Stimulated activated memory B cell treated with anti-CD40 and anti-IgM and Interleukin-4, amounts not matched to agents 10 μg/mL and 1 μg/mL and 100 μg/mL, for 72 hours (primary cell): Measurements from ENCODE around the gene SRSF3.
"Not testable (repeated sequence)": the region's sequence is repeated elsewhere in the genome, so short reads cannot be mapped to it uniquely, and the experiment has no call there.

Experiments used
- ATAC-seq: fragments of 150-1000 bp; cut with Tn5 transposase; 2 replicates; pipeline ENCODE4 v1.10.0; 2021
- H3K27ac Mint-ChIP-seq: one replicate; pipeline ENCODE4 v1.8.0; 2022; ENCODE audit warnings: mild to moderate bottlenecking, mixed read lengths
- H3K27me3 Mint-ChIP-seq: one replicate; pipeline ENCODE4 v1.8.0; 2022; ENCODE audit warnings: mixed read lengths
- H3K36me3 Mint-ChIP-seq: one replicate; pipeline ENCODE4 v1.8.0; 2022; ENCODE audit warnings: mixed read lengths
- H3K4me1 Mint-ChIP-seq: one replicate; pipeline ENCODE4 v1.8.0; 2022; ENCODE audit warnings: mixed read lengths
- H3K4me3 Mint-ChIP-seq: one replicate; pipeline ENCODE4 v1.8.0; 2022; ENCODE audit warnings: mild to moderate bottlenecking, moderate library complexity, mixed read lengths
- H3K9me3 Mint-ChIP-seq: one replicate; pipeline ENCODE4 v1.8.0; 2022; ENCODE audit warnings: mixed read lengths

Gene SRSF3

GRCh38 chr6:36566418-36566905 is 27.7 kb upstream of the SRSF3 start:
- no peak for ATAC-seq
- Mint-ChIP-seq H3K4me3 (no peak overlapping the region), H3K4me1 (peaks cover 9% of the 10 kb centered on the region), H3K27ac (no peak overlapping the region), H3K36me3 (no peaks in the 10 kb centered on the region), H3K9me3 (no peaks in the 10 kb centered on the region), H3K27me3 (no peaks in the 10 kb centered on the region)

- Mint-ChIP-seq H3K27ac (no peak overlapping the region), H3K4me1 (peaks cover 9% of the 10 kb centered on the region), H3K27me3 (no peaks in the 10 kb centered on the region), H3K36me3 (no peaks in the 10 kb centered on the region), H3K9me3 (no peaks in the 10 kb centered on the region), H3K4me3 (no peak overlapping the region)
- peak; percentile 90 for ATAC-seq
Observed at GRCh38 chr6:36570264-36570663, 23.9 kb upstream of the SRSF3 start.

DNA sequence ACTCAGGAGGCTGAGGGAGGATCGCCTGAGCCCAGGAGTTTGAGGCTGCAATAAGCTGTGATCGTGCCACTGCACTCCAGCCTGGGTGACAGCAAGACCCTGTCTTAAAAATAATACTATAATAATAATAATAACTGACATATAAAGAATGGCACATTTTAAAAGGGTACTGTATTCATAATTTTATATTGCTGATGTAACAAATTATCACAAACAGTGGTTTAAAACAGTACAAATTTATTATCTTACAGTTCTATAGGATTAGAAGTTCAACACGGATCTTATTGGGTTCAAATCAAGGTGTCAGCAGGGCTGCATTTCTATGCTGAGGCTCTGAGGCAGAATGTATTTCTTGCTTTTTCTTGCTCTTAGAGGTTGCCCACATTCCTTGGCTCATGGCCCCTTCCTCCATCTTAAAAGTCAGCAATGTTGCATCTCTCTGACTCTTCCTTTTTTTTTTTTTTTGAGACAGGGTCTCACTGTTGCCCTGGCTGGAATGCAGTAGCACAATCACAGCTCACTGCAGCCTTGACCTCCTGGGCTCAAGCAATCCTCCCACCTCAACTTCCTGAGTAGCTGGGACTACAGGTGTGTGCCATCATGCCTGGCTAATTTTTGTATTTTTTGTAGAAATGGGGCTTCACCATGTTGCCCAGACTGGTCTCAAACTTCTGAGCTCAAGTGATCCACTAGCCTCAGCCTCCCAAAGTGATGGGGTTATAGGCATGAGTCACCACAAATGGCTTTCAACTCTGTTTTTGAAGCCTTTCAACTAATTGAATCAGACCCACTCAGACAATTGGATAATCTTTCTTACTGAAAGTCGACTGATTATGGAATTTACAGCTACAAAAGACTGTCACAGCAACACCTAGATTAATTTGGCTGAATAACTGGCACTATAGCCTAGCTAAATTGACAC is 22.8 kb upstream of the SRSF3 start:
- H3K36me3 Mint-ChIP-seq, result no peaks in the 10 kb centered on the region
- ATAC-seq, result no peak
- no peak overlapping the region for H3K27ac Mint-ChIP-seq

DNA sequence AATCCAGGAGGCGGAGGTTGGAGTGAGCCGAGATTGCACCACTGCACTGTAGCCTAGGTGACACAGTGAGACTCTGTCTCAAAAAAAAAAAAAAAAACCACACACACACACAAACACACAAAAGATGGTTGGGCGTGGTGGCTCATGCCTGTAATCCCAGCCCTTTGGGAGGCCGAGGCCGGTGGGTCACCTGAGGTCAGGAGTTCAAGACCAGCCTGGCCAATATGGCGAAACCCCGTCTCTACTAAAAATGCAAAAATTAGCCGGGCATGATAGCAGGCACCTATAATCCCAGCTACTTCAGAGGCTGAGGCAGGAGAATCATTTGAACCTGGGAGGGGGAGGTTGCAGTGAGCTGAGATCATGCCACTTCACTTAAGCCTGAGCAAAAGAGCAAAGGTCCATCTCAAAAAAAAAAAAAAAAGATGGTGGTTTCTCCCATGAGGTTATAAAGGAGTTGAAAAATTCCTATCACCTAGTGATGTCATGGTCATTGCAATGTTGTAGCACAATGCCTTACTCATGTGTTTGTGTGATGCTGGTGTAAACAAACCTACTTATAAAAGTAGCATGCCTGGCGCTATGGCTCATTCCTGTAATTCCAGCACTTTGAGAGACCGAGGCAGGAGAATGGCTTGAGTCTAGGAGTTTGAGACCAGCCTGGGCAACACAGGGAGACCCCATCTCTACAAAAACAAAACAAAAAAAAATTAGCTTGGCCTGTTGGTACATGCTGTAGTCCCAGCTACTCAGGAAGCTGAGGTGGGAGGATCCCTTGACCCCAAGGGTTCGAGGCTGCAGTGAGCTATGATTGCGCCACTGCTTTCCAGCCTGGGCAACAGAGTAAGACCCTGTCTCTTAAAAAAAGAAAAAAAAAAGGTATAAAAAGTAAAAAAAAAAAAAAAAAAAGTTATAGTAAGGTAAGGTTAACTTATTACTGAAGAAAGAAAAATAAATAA is 21.5 kb upstream of the SRSF3 start:
- not testable (repeated sequence) for H3K27me3 Mint-ChIP-seq, ATAC-seq, H3K36me3 Mint-ChIP-seq, H3K4me1 Mint-ChIP-seq, H3K9me3 Mint-ChIP-seq, H3K4me3 Mint-ChIP-seq, H3K27ac Mint-ChIP-seq

More for the DNA sequence above, 22.8 kb upstream of the SRSF3 start:
- H3K9me3 Mint-ChIP-seq, result no peaks in the 10 kb centered on the region
- H3K4me1 Mint-ChIP-seq, result peaks cover 9% of the 10 kb centered on the region
- no peaks in the 10 kb centered on the region for H3K27me3 Mint-ChIP-seq
- no peak overlapping the region for H3K4me3 Mint-ChIP-seq

GRCh38 chr6:36574679-36575078 is 19.5 kb upstream of the SRSF3 start:
- no peaks in the 10 kb centered on the region for H3K36me3 Mint-ChIP-seq
- no peaks in the 10 kb centered on the region for H3K9me3 Mint-ChIP-seq
- ATAC-seq, result no peak
- no peaks in the 10 kb centered on the region for H3K27me3 Mint-ChIP-seq
- no peak overlapping the region for H3K4me3 Mint-ChIP-seq
- no peak overlapping the region for H3K27ac Mint-ChIP-seq
- no peaks in the 10 kb centered on the region for H3K4me1 Mint-ChIP-seq

GRCh38 chr6:36576578-36576977 is 17.6 kb upstream of the SRSF3 start:
- Mint-ChIP-seq H3K36me3 (no peaks in the 10 kb centered on the region), H3K27ac (peak overlapping the region; percentile 68), H3K27me3 (no peaks in the 10 kb centered on the region), H3K4me1 (no peaks in the 10 kb centered on the region), H3K4me3 (no peak overlapping the region), H3K9me3 (no peaks in the 10 kb centered on the region)
- no peak for ATAC-seq

- H3K27me3 Mint-ChIP-seq, result no peaks in the 10 kb centered on the region
- no peaks in the 10 kb centered on the region for H3K4me1 Mint-ChIP-seq
- ATAC-seq, result no peak
- no peaks in the 10 kb centered on the region for H3K36me3 Mint-ChIP-seq
- no peaks in the 10 kb centered on the region for H3K9me3 Mint-ChIP-seq
- peak overlapping the region; percentile 68 for H3K27ac Mint-ChIP-seq
- no peak overlapping the region for H3K4me3 Mint-ChIP-seq
Observed at GRCh38 chr6:36577301-36577700, 16.9 kb upstream of the SRSF3 start.

- Mint-ChIP-seq H3K4me1 (no peaks in the 10 kb centered on the region), H3K27me3 (no peaks in the 10 kb centered on the region), H3K27ac (peak overlapping the region; percentile 23), H3K9me3 (no peaks in the 10 kb centered on the region), H3K4me3 (no peak overlapping the region), H3K36me3 (no peaks in the 10 kb centered on the region)
- no peak for ATAC-seq
Observed at GRCh38 chr6:36578030-36578429, 16.1 kb upstream of the SRSF3 start.

DNA sequence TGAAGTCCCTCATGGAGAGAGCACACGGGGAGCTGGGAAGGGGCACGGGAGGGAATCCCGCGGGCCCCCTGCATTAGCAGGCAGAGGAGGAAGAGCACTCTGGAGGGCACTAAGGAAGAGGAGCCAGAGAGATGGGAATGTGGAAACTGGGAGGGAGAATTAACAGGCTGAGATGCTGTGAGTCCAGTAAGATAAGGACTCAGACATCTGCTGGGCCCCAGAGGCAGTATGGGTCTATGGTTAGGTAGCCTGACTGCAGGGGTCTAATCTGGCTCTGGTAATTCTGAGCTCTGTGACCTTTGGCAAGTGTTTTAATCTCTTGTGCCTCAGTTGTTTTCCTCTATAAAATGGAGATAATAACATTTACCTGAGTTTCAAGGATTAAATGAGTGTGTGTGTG is 15.7 kb upstream of the SRSF3 start:
- H3K4me3 Mint-ChIP-seq, result no peak overlapping the region
- H3K27ac Mint-ChIP-seq, result peak overlapping the region; percentile 23
- no peaks in the 10 kb centered on the region for H3K4me1 Mint-ChIP-seq
- H3K9me3 Mint-ChIP-seq, result no peaks in the 10 kb centered on the region
- ATAC-seq, result no peak
- no peaks in the 10 kb centered on the region for H3K36me3 Mint-ChIP-seq
- no peaks in the 10 kb centered on the region for H3K27me3 Mint-ChIP-seq

- H3K9me3 Mint-ChIP-seq, result no peaks in the 10 kb centered on the region
- H3K27me3 Mint-ChIP-seq, result no peaks in the 10 kb centered on the region
- ATAC-seq, result no peak
- H3K4me3 Mint-ChIP-seq, result no peak overlapping the region
- no peaks in the 10 kb centered on the region for H3K36me3 Mint-ChIP-seq
- no peak overlapping the region for H3K27ac Mint-ChIP-seq
- H3K4me1 Mint-ChIP-seq, result no peaks in the 10 kb centered on the region
Observed at GRCh38 chr6:36580184-36580526, 14.0 kb upstream of the SRSF3 start.

GRCh38 chr6:36581716-36582115 is 12.4 kb upstream of the SRSF3 start:
- Mint-ChIP-seq H3K9me3 (no peaks in the 10 kb centered on the region), H3K4me3 (no peak overlapping the region), H3K27ac (no peak overlapping the region)

GRCh38 chr6:36586606-36587005 is 7.6 kb upstream of the SRSF3 start:
- H3K9me3 Mint-ChIP-seq, result no peaks in the 10 kb centered on the region
- no peaks in the 10 kb centered on the region for H3K27me3 Mint-ChIP-seq
- no peaks in the 10 kb centered on the region for H3K36me3 Mint-ChIP-seq

More at GRCh38 chr6:36581716-36582115, 12.4 kb upstream of the SRSF3 start:
- no peaks in the 10 kb centered on the region for H3K27me3 Mint-ChIP-seq
- no peak for ATAC-seq
- H3K36me3 Mint-ChIP-seq, result no peaks in the 10 kb centered on the region
- no peaks in the 10 kb centered on the region for H3K4me1 Mint-ChIP-seq

DNA sequence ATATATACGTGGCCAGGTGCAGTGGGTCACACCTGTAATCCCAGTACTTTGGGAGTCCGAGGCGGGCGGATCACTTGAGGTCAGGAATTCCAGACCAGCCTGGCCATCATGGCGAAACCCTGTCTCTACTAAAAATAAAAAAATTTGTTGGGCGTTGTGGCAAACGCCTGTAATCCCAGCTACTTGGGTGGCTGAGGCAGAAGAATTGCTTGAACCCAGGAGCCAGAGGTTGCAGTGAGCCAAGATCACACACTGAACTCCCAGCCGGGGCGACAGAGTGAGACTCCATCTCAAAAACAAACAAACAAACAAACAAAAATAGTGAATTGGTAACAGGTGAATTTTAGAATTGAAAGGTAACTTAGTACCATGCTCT is 5.1 kb upstream of the SRSF3 start:
- ATAC-seq, H3K4me3 Mint-ChIP-seq, H3K9me3 Mint-ChIP-seq, H3K27ac Mint-ChIP-seq, H3K27me3 Mint-ChIP-seq, H3K36me3 Mint-ChIP-seq: not testable (repeated sequence)
- H3K4me1 Mint-ChIP-seq, result peaks cover 12% of the 10 kb centered on the region

More at GRCh38 chr6:36586606-36587005, 7.6 kb upstream of the SRSF3 start:
- Mint-ChIP-seq H3K27ac (no peak overlapping the region), H3K4me3 (no peak overlapping the region), H3K4me1 (no peaks in the 10 kb centered on the region)
- peak; percentile 20 for ATAC-seq

GRCh38 chr6:36590237-36590636 is 3.9 kb upstream of the SRSF3 start:
- no peak for ATAC-seq
- Mint-ChIP-seq H3K27ac (no peak overlapping the region), H3K27me3 (no peaks in the 10 kb centered on the region), H3K9me3 (no peaks in the 10 kb centered on the region), H3K4me1 (peaks cover 12% of the 10 kb centered on the region), H3K4me3 (no peak overlapping the region), H3K36me3 (peaks cover 10% of the 10 kb centered on the region)

DNA sequence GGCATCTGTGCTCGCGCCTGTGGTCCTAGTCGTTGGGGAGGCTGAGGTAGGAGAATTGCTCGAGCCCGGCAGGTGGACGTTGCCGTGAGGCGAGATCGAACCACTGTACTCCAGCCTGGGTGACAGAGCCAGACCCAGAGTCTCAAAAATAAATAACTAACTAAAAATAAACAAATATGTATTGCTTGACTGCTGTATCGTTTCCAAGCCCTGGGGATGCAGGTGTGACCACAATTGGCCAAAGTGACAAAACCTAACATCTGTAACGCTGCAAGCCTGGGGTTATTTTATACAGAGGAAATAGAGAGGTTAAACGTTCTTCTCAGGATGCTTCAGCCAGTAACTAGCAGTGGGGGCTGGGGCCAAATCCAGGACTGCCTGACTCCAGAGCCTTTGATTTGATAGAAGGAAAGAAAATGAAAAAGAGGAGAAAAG is 1.9 kb upstream of the SRSF3 start:
- Mint-ChIP-seq H3K36me3 (peaks cover 29% of the 10 kb centered on the region), H3K27ac (peak overlapping the region; percentile 68), H3K9me3 (no peaks in the 10 kb centered on the region), H3K4me1 (peaks cover 18% of the 10 kb centered on the region), H3K4me3 (peak overlapping the region; percentile 70), H3K27me3 (no peaks in the 10 kb centered on the region)
- ATAC-seq, result no peak
